KOPT-K1 (cell line): ENCODE data around the gene MAG.
A peak's percentile ranks its signal among the peaks of the same experiment; 100 is the strongest.

Source experiments
- H3K27ac ChIP-seq: fragments of 200-600 bp; sonication (generic); 2 replicates; pipeline ENCODE4 v1.5.1; 2016; ENCODE audit warnings: antibody characterized with exemption, mild to moderate bottlenecking, low read depth, low read length; ENCODE audit not compliant: poor library complexity, severe bottlenecking
- H3K36me3 ChIP-seq: fragments of 200-600 bp; sonication (generic); 2 replicates; pipeline ENCODE4 v1.5.1; 2017; ENCODE audit warnings: antibody characterized with exemption, mild to moderate bottlenecking, low read length, moderate library complexity; ENCODE audit not compliant: insufficient read depth
- H3K9me3 ChIP-seq: fragments of 200-600 bp; sonication (generic); 2 replicates; pipeline ENCODE4 v1.5.1; 2017; ENCODE audit warnings: antibody characterized with exemption, low read length, mild to moderate bottlenecking; ENCODE audit not compliant: insufficient read depth, poor library complexity, severe bottlenecking

The MAG gene

DNA sequence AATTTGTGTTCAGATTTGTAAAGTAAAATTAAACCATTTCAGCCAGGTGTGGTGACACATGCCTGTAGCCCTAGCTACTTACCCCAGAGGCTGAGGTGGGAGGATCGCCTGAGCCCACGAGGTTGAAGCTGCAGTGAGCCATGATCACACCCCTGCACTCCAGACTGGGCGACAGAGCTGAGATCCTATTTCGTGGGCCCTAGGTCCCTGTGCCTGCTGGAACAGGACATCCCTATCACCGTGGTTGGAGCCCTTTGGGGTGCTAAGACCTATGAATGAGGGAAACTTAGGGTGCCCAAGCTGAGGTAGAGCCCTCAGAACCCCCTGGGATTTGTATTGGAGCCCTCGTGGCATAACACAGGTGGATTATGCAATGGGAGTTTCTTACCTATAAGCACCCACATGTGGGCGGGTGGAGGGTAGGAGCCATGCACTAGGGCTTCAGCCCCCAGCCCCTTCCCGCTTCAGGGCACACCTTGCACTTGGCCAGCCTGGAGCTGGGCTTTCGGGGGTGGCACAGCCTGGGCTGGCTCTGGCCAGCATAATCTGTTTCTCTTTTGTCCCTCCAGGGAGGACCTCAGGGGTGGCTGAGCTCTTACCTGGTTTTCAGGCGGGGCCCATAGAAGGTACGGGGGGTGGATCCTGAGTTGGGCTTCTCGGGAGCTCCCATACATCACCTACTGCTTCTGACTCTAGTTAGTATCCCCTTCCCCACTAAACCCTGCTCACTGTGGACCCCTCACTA, 30.4 kb upstream of the MAG start:
- Histone ChIP-seq H3K36me3 (no peaks in the 10 kb centered on the region), H3K27ac (no peak overlapping the region), H3K9me3 (no peaks in the 10 kb centered on the region)

- H3K36me3 ChIP-seq: no peaks in the 10 kb centered on the region
- H3K27ac ChIP-seq: no peak overlapping the region
- no peaks in the 10 kb centered on the region for H3K9me3 ChIP-seq
These were observed 29.7 kb upstream of the MAG start for GRCh38 chr19:35262101-35262761.

DNA sequence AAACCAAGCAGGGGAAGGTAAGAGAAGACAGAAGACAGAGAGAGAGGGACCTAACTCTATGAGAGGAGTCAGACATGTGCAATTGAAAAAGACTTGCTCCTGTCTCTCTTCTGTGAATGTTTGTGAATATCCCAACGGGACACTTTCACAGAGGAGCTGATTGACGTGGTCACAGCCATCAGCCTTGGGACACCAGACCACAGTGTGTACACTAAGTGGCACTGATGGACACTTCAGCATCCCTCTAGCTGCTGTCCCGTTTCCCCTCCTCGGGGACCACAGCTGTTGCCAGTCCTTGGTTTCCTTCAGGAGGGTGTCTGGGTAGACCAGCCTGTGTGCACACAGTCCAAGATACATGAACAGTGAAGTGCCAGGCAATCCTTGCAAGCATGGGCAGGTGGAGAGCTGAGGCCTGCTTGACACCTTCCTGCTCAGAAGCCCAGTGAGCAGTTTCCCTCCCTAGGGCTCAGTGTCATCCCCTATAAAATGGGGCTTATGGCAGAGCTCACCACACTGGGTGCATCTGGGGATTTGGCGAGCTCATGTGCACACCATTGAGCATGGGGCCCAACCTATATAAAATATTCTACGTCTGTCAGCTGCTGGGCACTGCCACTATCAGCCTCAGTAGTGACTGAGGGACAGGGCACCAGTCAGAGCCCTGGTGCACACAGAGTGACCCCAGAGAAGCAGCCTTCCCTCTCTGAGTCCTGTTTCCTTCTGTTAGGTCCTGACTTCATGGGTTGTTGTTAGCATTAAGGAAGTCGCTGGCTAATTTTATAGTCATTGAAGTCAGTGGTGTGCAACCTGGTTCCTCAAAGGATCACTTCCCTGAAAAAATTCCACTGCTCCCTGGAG, 27.5 kb upstream of the MAG start:
- H3K27ac ChIP-seq: no peak overlapping the region
- H3K9me3 ChIP-seq: no peaks in the 10 kb centered on the region
- H3K36me3 ChIP-seq: no peaks in the 10 kb centered on the region

DNA sequence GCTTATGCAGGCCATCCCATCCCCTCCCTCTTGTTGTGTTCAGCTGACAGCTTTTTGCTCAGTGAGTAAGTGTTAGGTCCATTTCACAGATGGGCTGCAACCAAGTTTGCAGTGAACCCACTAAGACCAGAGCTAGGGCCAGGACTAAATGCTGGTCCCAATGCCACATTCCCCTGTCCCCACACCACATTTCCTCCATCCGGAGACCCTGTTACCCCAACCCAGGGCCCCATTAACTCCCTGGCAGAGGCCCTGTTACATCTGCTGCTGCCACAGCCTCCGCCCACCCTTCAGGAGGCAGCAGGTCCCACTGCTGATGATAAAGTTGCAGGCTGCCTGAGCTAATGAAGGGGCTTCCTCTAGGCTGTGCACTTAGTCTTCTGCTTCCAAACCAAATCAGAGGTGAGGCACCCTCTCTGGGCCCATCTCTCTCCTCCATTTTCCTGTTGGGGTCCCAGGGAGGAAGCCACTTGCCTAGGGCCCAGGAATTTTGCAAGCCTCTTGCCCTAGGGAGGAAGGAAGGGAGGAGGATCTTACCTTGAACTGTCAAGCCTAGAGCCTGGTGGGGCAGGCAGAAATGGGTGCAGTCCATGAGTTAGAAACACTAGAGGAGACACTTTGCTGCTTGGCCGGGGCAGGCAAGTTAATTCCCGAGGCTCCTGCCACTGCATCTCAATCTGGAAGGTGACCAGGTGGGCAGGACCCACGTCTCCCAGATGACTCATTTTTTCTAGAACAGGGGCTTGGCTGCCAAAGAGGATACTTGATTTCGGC, 26.6 kb upstream of the MAG start:
- Histone ChIP-seq H3K27ac (no peak overlapping the region), H3K9me3 (no peaks in the 10 kb centered on the region), H3K36me3 (peaks cover 4% of the 10 kb centered on the region; the same call in 1 of the 2 replicates)

GRCh38 chr19:35265900-35266519, 26.0 kb upstream of the MAG start:
- H3K27ac ChIP-seq: no peak overlapping the region
- no peaks in the 10 kb centered on the region for H3K9me3 ChIP-seq
- H3K36me3 ChIP-seq: peaks cover 11% of the 10 kb centered on the region

- peak overlapping the region; percentile 83 for H3K27ac ChIP-seq
These were observed 25.2 kb upstream of the MAG start for GRCh38 chr19:35266520-35267352.

DNA sequence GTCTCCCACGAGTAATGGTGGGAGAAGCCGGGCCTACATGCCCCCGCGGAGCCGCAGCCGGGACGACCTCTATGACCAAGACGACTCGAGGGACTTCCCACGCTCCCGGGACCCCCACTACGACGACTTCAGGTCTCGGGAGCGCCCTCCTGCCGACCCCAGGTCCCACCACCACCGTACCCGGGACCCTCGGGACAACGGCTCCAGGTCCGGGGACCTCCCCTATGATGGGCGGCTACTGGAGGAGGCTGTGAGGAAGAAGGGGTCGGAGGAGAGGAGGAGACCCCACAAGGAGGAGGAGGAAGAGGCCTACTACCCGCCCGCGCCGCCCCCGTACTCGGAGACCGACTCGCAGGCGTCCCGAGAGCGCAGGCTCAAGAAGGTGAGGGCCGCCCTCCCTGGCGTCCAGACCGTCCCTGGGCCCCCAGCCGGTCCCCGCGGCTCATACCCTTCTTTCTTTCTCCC, 24.6 kb upstream of the MAG start:
- peak overlapping the region; percentile 83 for H3K27ac ChIP-seq
- peaks cover 25% of the 10 kb centered on the region for H3K36me3 ChIP-seq
- H3K9me3 ChIP-seq: no peaks in the 10 kb centered on the region

More at GRCh38 chr19:35266520-35267352, 25.2 kb upstream of the MAG start:
- H3K9me3 ChIP-seq: no peaks in the 10 kb centered on the region
- peaks cover 18% of the 10 kb centered on the region for H3K36me3 ChIP-seq

DNA sequence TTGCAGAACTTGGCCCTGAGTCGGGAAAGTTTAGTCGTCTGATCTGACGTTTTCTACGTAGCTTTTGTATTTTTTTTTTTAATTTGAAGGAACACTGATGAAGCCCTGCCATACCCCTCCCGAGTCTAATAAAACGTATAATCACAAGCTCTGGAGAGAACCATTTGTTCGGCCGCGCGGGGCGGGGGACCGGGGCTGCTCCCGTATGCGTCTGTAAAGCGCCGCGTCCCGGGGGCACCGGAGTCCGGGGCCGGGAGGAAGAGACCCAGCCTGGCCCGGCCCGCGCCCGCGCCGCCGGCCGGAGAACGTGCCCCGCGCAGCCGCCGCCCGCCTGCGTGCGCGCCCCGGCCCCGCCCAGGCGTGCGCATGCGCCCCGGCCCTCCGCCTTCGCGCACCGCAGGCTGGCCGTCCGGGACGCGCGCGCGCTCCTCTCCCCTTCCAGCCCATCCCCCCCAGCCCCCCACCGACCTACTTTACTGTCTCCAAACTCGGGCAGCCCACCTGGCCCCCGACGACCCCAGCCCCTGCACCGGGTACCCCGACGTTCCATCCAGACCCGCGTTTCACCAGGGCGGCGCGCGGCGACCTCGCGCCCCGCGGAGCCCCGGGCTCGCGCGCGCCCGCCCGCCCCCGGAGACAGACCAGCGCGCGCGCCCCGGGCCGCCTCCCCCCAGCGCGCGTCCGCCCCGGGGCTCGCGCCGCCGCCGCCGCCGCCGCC, 24.0 kb upstream of the MAG start:
- peaks cover 30% of the 10 kb centered on the region for H3K36me3 ChIP-seq
- H3K27ac ChIP-seq: peak overlapping the region; percentile 83
- no peaks in the 10 kb centered on the region for H3K9me3 ChIP-seq

DNA sequence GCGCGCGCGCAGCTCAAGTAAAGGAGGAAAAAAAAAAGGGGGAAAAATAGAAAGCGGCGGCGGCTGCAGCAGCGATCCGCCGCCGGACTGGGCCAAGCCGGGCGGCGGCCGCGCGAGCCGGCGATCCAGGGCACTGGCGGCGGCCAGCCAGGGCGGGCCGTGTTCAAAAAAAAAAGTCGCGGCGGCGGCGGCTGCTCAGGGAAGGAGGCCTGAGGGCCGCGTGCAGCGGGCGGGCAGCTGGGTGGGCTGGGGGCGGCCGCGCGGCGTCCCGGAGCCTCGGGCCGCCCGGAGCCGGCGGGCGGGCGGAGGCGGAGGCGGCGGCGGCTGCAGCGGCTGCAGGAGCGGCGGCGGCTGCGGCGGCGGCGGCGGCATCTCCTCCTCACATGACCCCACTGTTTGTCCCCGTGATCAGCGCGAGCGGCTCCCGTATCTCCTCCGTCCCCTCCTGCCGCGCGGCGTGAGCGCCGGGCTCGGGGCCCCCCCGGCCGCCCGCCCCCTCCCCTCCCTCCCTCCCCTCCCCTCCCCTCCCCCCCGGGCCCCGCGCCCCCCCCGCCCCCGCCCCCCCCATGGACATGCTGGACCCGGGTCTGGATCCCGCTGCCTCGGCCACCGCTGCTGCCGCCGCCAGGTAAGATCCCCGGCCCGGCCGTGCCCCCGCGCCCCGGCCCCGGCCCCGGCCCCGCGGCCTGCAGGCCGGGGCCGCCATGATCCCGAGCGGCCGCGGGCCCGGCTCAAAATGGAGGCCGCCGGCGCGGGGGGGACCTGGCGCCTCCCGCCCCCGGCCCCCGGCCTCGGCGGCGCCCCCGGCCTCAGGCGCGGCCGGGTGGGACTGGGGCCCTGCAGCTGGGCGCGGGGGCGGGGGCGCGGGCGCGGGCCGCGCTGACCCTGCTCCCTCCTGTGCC, 23.2 kb upstream of the MAG start, which contains the start of gene USF2:
Gene USF2, plus strand, starts transcription at position 427 of the 902 bp plus-strand sequence. Its CDS starts 140 bp downstream, at position 567.
- no peaks in the 10 kb centered on the region for H3K9me3 ChIP-seq
- peaks cover 38% of the 10 kb centered on the region for H3K36me3 ChIP-seq
- H3K27ac ChIP-seq: peak within 1 kb of the TSS; percentile 83

- H3K27ac ChIP-seq: peak overlapping the region; percentile 82
- H3K9me3 ChIP-seq: no peaks in the 10 kb centered on the region
- H3K36me3 ChIP-seq: peaks cover 46% of the 10 kb centered on the region
These were observed 22.4 kb upstream of the MAG start for GRCh38 chr19:35269438-35270117.

GRCh38 chr19:35270381-35270811, 21.6 kb upstream of the MAG start:
- no peaks in the 10 kb centered on the region for H3K9me3 ChIP-seq
- no peak overlapping the region for H3K27ac ChIP-seq
- peaks cover 53% of the 10 kb centered on the region for H3K36me3 ChIP-seq

GRCh38 chr19:35271546-35271945, 20.4 kb upstream of the MAG start:
- Histone ChIP-seq H3K9me3 (no peaks in the 10 kb centered on the region), H3K36me3 (peaks cover 64% of the 10 kb centered on the region), H3K27ac (no peak overlapping the region)
